Fibroblast of lung (primary cell): ENCODE measurements around the gene SNORC. TPM values are rescaled to one million over a fixed set of nuclear protein-coding genes. Genes with fewer than 3 reads are reported as not detected.

ENCODE experiments used
- DNase-seq, 2 donors: peaks; one replicate each; pipeline versions ENCODE4 v3.0.0 to v3.0.0-alpha.2; 2010; ENCODE audit warnings: low read depth in 2 of 2
- H2AFZ ChIP-seq: 2 replicates; pipeline ENCODE4 v1.5.1; 2012; ENCODE audit warnings: low read length, control low read depth, inconsistent platforms
- H3K27ac ChIP-seq: 2 replicates; pipeline ENCODE4 v1.5.1; 2011; ENCODE audit warnings: low read length, control low read depth; ENCODE audit not compliant: insufficient read depth
- H3K27me3 ChIP-seq: 2 replicates; pipeline ENCODE4 v1.5.1; 2011; ENCODE audit warnings: mild to moderate bottlenecking, low read length; ENCODE audit not compliant: control insufficient read depth, insufficient read depth
- H3K36me3 ChIP-seq: 2 replicates; pipeline ENCODE4 v1.5.1; 2011; ENCODE audit warnings: low read length; ENCODE audit not compliant: control insufficient read depth, insufficient read depth
- H3K4me1 ChIP-seq: 2 replicates; pipeline ENCODE4 v1.5.1; 2011; ENCODE audit warnings: low read length; ENCODE audit not compliant: control insufficient read depth, insufficient read depth; ENCODE audit errors: extremely low read depth
- H3K4me2 ChIP-seq: 2 replicates; pipeline ENCODE4 v1.5.1; 2011; ENCODE audit warnings: low read length, control low read depth; ENCODE audit not compliant: insufficient read depth; ENCODE audit errors: extremely low read depth
- H3K4me3 ChIP-seq, 4 experiments: fragments of 200-600 bp in 1 of 4; sonication (generic) in 1 of 4; replicated peaks in 1 of 4; 2 replicates each; pipeline ENCODE4 v1.5.1; 2011 to 2016; ENCODE audit warnings: low read length in 4 of 4, low read depth in 3 of 4, mild to moderate bottlenecking in 3 of 4, control low read depth in 2 of 4, inconsistent platforms in 1 of 4, mixed read lengths in 1 of 4; ENCODE audit not compliant: insufficient read depth in 1 of 4; ENCODE audit errors: control extremely low read depth in 1 of 4
- H3K79me2 ChIP-seq: 2 replicates; pipeline ENCODE4 v1.5.1; 2012; ENCODE audit warnings: mild to moderate bottlenecking, low read length, inconsistent platforms; ENCODE audit not compliant: control insufficient read depth, insufficient read depth
- H3K9ac ChIP-seq: 2 replicates; pipeline ENCODE4 v1.5.1; 2011; ENCODE audit warnings: mild to moderate bottlenecking, low read length, control low read depth; ENCODE audit not compliant: insufficient read depth
- H3K9me3 ChIP-seq: 2 replicates; pipeline ENCODE4 v1.5.1; 2012; ENCODE audit warnings: low read depth, low read length; ENCODE audit not compliant: control insufficient read depth, insufficient read depth
- H4K20me1 ChIP-seq: 2 replicates; pipeline ENCODE4 v1.5.1; 2011; ENCODE audit warnings: low read length; ENCODE audit not compliant: control insufficient read depth, insufficient read depth; ENCODE audit errors: extremely low read depth
- EZH2 ChIP-seq: IDR thresholded peaks from 2 replicates; pipeline ENCODE4 v1.5.1; 2012; ENCODE audit warnings: low read length, control low read depth, mild to moderate bottlenecking; ENCODE audit errors: missing control alignments
- polyA plus RNA-seq, 2 donors: library from polyadenylated mRNA; depleted of rRNA in 1 of 2; stranded (reverse) in 1 of 2; unstranded in 1 of 2; fragments of >200 nt; gene quantifications; 2 replicates each; pipeline ENCODE4 v1.2.1, GENCODE V29; 2011 to 2012; ENCODE audit warnings: missing spikeins in 1 of 2
- total RNA-seq: library from RNA; depleted of rRNA; stranded (reverse); fragments of >200 nt; gene quantifications from 2 replicates; pipeline ENCODE4 v1.2.1, GENCODE V29; 2014
- TF ChIP-seq, protein P1 (sequence below), 2 donors: IDR thresholded peaks in 1 of 2; conservative IDR thresholded peaks in 1 of 2; 1 replicate in 1 of 2; 2 replicates in 1 of 2; pipeline ENCODE4 v1.5.1; 2011 to 2012; ENCODE audit warnings: low read length in 2 of 2, control low read depth in 1 of 2, inconsistent platforms in 1 of 2, low read depth in 1 of 2, mild to moderate bottlenecking in 1 of 2

Gene SNORC
- total and polyA plus RNA-seq, 2 donors (not counting 1 experiment from before 2014, with no cell fraction given), result 0.14 to 0.83 TPM

GRCh38 chr2:232869138-232870017, 686 bp upstream of the SNORC start:
- Histone ChIP-seq H3K4me1 (no peaks in the 10 kb centered on the region), H3K36me3 (no peaks in the 10 kb centered on the region), H2AFZ (no peak overlapping the region), H3K9ac (no peak overlapping the region), H3K27ac (no peak overlapping the region), H3K79me2 (no peaks in the 10 kb centered on the region), H3K9me3 (no peaks in the 10 kb centered on the region), H3K27me3 (no peaks in the 10 kb centered on the region), H3K4me2 (no peak overlapping the region), H3K4me3 (no peak overlapping the region), H4K20me1 (no peaks in the 10 kb centered on the region)
- no peak for DNase-seq
- no peak for TF ChIP-seq EZH2
- TF ChIP-seq, protein P1, sequence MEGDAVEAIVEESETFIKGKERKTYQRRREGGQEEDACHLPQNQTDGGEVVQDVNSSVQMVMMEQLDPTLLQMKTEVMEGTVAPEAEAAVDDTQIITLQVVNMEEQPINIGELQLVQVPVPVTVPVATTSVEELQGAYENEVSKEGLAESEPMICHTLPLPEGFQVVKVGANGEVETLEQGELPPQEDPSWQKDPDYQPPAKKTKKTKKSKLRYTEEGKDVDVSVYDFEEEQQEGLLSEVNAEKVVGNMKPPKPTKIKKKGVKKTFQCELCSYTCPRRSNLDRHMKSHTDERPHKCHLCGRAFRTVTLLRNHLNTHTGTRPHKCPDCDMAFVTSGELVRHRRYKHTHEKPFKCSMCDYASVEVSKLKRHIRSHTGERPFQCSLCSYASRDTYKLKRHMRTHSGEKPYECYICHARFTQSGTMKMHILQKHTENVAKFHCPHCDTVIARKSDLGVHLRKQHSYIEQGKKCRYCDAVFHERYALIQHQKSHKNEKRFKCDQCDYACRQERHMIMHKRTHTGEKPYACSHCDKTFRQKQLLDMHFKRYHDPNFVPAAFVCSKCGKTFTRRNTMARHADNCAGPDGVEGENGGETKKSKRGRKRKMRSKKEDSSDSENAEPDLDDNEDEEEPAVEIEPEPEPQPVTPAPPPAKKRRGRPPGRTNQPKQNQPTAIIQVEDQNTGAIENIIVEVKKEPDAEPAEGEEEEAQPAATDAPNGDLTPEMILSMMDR (conservative IDR thresholded peaks at IDR 0.05 in 1 of 2, IDR thresholded peaks at IDR 0.05 in 1 of 2; ENCODE audit: low read depth in 1 of 2, low read length in 2 of 2), result no peak

DNA sequence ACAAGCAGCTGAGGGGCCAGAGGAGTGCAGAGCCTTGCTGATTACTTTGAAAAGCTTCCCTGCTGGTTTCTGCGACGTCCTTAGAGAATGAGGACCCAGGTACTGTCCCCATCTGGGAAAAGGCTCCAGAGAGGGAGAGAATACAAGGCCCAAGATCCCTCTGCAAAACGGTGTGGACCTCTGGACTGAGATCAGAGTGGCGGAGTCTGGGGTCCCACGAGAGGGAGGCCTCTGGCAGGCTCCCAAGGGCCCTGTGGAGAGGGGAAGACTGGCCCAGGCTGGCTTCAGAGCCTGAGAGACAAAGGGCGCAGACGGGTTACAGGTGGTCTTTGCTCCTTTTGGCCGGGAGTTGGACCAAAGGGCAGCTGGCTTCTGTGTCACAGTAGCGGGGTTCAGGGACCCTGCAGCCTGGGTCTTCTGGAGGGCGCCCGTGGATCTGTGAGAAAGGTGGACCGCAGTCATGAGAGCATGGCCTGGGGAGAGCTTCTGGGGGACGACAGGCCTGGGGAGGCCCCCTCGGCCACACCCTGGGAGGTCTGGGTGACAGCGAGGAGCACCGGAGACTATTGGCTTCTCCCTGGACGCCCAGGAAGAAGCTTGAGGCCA, 805 bp downstream of the SNORC start:
- H3K79me2 ChIP-seq, result no peaks in the 10 kb centered on the region
- H3K4me1 ChIP-seq, result no peaks in the 10 kb centered on the region
- no peaks in the 10 kb centered on the region for H3K36me3 ChIP-seq
- no peak for DNase-seq
- no peak overlapping the region for H3K27ac ChIP-seq
- no peak overlapping the region for H2AFZ ChIP-seq
- no peak overlapping the region for H3K4me2 ChIP-seq
- no peak overlapping the region for H3K4me3 ChIP-seq
- no peak overlapping the region for H3K9ac ChIP-seq
- no peaks in the 10 kb centered on the region for H3K27me3 ChIP-seq
- H4K20me1 ChIP-seq, result no peaks in the 10 kb centered on the region
- no peaks in the 10 kb centered on the region for H3K9me3 ChIP-seq
- TF ChIP-seq, protein P1 (conservative IDR thresholded peaks at IDR 0.05 in 1 of 2, IDR thresholded peaks at IDR 0.05 in 1 of 2; ENCODE audit: low read depth in 1 of 2, low read length in 2 of 2), result no peak
- no peak for TF ChIP-seq EZH2

DNA sequence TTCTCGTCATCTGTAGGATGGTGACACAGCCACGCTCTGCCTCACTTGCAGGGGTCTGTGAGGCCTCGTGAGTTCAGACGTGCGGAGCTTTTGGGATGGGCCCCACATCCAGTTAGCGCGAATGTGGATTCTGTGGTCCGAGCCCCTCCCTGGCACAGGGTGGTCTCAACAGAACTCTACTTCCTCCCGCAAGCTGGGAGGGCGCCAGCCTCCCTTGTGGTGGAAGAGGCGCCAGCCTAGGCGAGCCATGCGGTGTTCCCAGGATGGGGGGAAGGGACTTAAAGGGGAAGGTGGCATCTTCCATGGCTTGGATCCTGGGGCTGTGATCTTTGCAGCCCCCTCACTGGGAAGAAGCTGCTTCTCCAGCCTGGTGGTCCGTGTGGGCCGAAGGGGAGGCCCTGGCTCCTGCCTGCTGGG, 1.4 kb downstream of the SNORC start:
- H3K36me3 ChIP-seq, result no peaks in the 10 kb centered on the region

More for the DNA sequence above, 1.4 kb downstream of the SNORC start:
- H2AFZ ChIP-seq, result no peak overlapping the region
- H4K20me1 ChIP-seq, result no peaks in the 10 kb centered on the region
- no peak overlapping the region for H3K4me2 ChIP-seq
- H3K27me3 ChIP-seq, result no peaks in the 10 kb centered on the region
- H3K27ac ChIP-seq, result no peak overlapping the region
- no peak overlapping the region for H3K9ac ChIP-seq
- no peak for DNase-seq
- TF ChIP-seq, protein P1 (conservative IDR thresholded peaks at IDR 0.05 in 1 of 2, IDR thresholded peaks at IDR 0.05 in 1 of 2; ENCODE audit: low read depth in 1 of 2, low read length in 2 of 2), result no peak
- no peak for TF ChIP-seq EZH2
- H3K9me3 ChIP-seq, result no peaks in the 10 kb centered on the region
- H3K4me3 ChIP-seq, result no peak overlapping the region
- no peaks in the 10 kb centered on the region for H3K4me1 ChIP-seq
- H3K79me2 ChIP-seq, result no peaks in the 10 kb centered on the region
